ENCODE data around the gene CYP17A1.
A peak's percentile ranks its signal among the peaks of the same experiment; 100 is the strongest.

The CYP17A1 gene

GRCh38 chr10:102802920-102803534, 34.2 kb downstream of the CYP17A1 start:
- no peak for DNase-seq

DNA sequence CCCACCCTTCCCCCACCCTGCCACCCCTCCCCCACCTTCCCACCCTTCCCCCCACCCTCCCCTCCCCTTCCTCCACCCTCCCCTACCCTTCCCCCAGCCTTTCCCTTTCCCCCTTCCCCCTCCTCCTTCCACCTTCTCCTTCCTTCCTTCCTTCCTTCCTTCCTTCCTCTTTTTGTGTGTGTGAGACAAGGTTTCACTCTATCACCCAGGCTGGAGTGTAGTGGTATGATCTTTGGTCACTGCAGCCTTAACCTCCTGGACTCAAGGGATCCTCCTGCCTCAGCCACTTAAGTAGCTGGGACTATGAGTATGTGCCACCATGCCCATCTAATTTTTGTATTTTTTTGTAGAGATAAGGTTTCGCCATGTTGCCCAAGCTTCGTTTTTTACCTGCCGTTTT, 35.2 kb downstream of the CYP17A1 start:
- no peak for DNase-seq

DNA sequence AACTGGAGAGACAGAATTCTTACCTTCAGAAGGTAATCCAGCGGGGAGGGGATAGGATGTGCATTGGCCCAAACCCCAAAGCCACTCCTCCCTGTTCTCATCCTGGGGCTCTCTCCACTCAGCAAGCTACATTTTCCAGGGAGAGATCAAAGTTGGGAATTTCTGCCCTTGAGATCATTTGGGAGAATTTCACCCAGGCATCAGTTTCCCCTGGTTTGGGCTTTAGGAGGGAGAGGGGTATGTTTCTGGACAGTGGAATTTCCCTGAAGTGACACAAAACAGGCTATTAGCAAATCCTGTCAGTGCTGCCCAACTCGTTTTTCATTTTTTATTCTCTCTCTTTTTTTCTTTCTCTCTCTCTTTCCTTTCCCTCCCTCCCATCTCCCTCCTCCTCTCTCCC, 35.7 kb downstream of the CYP17A1 start:
- DNase-seq: no peak

DNA sequence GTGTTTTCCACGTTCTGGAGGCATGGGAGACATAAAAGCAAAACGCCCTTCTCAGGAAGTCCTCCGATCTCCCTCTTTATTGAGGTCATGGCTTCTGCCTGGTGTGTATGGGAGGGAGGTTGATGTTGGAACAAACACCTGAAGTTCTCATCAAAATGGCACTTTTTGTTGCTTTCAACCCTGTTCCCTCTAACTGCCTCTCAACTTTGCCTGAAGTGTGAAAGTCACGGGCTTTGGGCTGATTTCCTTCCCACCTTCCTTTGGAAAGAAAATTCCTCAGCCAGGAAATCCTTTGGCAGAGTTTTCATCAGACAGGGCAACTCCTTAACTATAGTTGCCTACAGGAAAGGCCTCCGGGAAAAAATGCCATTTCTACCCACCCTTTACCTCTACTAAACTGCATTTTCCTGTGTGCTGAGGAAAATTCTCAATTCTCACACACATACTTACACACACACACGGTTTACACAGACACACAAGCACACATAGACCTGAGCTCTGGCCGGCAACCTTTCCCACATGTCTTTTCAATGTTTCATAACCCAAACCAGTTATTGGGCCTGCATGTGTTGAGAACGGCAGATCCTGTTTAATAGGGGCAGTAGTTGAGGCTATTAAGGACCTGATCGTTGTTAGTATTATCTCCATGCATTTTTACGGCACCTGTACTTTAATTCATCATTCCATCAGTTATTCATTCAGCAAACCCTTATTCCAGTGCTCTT, 36.4 kb downstream of the CYP17A1 start:
- DNase-seq: no peak

DNA sequence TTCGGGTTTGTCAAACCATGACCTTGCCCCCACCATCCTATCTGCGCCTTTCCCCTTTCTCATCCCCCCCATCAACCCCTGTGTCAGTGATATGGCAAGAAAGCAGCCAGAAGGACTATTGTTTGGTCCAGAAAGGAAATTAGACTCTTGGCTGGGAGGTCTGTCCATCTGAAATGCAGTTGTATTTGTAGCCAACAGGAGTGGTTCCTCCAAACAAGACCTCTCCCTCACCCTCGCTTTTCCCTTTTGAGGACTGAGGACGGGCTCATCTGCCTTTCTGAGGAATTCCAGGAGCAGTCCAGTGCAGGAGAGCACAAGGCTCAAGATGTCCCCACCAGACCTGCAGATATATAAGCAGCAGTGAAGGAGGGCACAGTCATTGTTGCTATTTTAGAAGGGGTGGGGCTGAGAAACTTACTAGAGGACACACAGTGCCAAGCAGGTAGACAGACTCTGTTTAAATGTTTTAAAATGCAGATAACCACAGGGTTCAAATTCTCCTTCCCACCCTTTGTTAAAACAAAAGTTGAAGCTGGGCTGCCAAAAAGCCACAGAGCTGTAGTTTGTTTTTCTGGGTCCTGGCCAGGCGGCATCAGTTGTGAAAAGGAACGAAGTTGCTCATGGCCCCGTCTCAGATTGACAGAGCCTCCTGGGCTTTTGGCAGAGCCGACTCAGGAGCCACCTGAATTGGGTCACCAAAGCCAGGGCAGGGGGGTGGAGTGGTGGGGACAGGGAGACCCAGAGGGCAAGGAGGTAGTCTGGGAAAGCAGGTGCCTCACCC, 37.3 kb downstream of the CYP17A1 start:
- no peak for DNase-seq

DNA sequence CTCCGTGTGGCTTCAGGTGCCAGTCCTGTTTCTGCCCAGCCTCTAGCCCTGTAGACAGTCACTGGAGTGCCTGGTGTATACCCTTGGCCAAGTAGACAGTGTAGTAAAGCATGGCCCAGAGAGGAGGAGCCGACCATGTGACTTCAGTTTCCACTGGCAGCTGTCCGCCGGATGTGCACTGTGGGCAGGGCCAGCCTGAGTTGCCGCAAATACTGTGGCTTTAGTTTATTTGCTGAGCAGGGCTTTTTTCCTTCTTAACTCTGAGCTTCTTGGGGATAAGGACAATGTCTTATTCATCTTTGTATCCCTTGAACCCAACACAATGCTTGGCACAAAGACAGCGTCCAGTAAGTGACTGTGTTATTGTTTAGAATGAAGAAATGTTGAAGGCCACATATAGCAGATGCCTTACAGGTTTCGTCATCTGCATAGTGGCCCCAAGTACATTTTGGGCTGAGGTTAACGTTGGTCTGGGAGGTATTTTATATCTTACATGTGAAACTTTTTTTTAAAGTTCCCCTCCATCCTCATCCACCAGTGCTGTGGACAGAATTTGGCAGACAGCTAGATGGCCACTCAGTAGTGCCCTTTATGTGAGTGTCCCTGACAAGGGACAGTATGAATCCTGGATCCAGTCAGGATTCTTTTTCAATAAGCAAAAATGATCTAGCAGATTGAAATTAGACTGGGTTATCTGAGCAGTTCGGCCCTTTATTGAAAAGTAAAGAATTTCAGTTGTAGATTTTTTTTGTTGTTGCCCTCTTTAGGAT, 40.6 kb downstream of the CYP17A1 start:
- peak; percentile 21 for DNase-seq

- DNase-seq: no peak
Measured at GRCh38 chr10:102795453-102796406, 41.5 kb downstream of the CYP17A1 start.

DNA sequence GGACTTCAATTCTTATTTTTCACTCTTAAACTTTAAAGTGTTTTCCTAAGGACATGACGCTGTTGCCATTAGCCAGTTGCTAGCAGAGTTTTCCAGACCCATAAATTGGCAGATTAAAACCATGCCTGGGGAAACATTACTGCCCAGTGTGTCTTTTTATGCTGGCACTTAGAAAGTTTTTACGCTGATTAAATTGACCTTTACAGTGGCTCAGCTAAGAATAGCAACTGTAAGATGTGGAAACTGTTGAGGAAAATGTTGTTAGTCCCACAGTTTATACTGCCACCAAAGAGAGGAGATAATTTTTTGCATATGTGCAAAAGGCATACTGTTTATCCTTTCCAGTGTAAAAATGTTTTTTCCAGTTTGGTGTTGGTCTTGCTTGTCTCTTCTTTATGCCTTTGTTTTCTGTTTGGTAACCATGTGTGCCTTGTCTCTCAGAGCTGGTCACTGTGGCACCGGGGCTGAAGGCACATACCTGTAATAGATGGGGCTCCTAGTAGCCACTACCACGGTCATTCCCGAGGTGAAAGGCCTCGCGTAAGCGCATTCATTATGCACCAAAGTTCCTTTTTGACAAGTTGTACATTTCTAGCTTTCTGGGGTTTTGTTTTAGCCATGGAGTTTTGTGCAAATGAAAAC, 45.3 kb downstream of the CYP17A1 start:
- no peak for DNase-seq

GRCh38 chr10:102785818-102786217, 51.4 kb downstream of the CYP17A1 start:
- DNase-seq: no peak

GRCh38 chr10:102783568-102783967, 53.6 kb downstream of the CYP17A1 start:
- no peak for DNase-seq

GRCh38 chr10:102782673-102783551, 54.3 kb downstream of the CYP17A1 start:
- DNase-seq: no peak

DNA sequence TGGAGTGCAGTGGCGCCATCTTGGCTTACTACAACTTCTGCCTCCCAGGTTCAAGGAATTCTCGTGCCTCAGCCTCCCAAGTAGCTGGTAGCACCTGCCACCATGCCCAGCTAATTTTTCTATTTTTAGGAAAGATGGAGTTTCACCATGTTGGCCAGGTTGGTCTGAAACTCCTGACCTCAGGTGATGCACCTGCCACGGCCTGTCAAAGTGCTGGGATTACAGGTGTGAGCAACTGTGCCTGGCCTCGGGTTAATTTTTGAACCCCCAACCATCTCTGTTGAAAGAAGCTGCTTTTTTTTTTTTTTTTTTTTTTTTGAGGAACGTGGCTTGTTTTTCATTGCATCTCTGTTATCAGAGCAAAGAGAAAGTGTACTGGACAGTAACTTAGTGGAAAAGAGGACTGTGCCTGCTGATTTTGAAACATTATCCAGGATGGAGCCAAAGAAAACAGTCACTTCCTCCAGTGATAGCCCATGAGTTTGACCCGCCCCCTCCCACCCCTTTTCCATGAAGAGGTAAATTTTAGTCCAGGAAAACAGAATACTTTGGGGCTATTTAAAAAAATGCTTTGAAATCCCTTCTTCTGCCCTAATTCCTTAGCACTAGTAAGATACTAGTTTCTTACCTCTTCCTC, 55.2 kb downstream of the CYP17A1 start:
- DNase-seq: no peak

- no peak for DNase-seq
Measured at GRCh38 chr10:102781090-102781920, 55.9 kb downstream of the CYP17A1 start.
